ENCODE data around the gene BICDL1.

DNA sequence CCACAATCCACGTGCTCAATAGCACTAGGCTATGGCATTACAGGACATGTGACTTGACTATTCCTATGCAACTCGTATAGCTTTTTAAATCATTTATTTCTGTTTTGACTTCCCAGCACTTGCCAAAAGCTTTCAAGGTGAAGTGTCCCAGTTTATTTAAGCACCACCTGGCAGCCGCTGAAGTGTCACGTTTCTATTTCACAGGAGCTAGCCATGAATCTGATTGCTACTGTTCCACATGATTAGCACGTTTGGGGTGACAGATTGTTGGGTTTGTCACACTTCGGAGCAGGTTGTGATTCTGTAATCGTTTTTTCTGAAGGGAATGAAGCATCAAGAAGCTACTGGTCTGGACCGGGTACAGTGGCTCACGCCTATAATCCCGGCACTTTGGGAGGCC, 39.9 kb upstream of the BICDL1 start:
- TF ChIP-seq CTCF (IDR thresholded peaks at IDR 0.05), result no peak
- TF ChIP-seq POLR2AphosphoS5 (IDR thresholded peaks at IDR 0.05), result no peak
- TF ChIP-seq POLR2A (IDR thresholded peaks at IDR 0.05), result no peak

Data from upper lobe of left lung (tissue), 4 donors.